ENCODE results near the gene NUDC.

The NUDC gene

DNA sequence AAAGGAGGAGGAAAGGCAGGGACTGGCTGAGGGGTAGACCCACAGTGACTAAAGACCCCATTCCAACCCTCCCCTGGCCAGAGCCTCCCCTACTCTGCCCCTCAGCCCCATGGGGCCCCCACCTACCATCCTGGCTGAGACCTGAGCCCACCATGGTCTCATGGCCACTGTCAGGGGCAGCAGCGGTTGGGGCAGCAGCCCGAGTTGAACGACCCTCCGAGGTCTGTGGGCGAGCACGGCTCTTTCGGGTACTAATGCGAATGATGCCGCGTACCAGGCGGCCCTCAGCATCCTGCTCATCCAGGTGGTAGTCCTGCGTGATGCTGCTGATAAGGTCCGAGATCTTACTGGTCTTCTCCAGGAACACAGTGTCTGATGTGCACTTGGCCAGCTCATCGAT lies 29.7 kb downstream of the NUDC start:
- DNase-seq: no peak

DNA sequence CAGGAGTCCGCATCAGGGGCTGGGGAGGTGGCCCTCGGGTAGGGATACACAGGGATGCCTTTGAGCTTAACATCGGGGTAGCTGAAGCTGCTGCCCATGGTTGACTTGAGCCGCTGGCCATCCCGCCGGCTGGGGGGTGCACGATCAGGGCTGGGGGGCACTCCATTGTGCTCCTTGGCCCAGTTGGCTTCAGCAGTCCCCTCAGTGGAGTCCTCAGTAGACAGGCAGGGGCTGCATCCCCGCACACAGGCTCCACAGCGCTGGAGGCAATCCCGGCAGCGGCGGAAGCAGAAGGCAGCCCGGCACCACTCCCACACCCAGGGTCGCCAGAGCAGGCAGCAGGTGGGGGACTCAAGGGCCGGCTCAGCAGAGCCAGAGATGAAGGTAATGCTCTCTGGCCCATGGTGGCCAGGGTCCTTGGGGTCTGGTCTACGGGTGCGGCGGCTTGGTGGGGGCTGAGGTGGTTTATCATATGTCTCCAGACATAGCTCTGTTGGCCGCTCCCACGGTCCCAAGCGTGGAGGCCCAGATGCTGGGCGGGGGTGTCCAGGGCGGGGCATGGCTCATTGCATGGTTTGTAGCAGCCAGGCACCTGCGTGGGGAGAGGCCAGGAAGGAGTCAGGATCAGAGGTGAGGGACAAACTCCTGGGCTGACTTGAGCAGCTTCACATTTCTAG lies 30.4 kb downstream of the NUDC start:
- DNase-seq: no peak

DNA sequence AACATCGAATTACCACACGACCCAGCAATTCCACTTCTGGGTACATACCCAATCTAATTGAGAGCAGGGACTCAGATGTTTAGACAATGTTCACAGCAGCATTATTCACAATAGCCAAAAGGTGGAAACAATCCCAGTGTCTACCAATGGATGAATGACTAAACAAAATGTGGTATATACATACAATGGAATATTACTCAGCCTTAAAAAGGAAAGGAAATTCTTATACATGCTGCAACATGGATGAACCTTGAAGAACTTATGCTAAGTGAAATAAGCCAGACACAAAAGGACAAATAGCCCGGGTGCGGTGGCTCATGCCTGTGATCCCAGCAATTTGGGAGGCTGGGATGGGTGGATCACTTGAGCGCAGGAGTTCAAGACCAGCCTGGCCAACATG lies 31.8 kb downstream of the NUDC start:
- DNase-seq: no peak

GRCh38 chr1:26956321-26956720 lies 34.8 kb downstream of the NUDC start:
- no peak for DNase-seq

DNA sequence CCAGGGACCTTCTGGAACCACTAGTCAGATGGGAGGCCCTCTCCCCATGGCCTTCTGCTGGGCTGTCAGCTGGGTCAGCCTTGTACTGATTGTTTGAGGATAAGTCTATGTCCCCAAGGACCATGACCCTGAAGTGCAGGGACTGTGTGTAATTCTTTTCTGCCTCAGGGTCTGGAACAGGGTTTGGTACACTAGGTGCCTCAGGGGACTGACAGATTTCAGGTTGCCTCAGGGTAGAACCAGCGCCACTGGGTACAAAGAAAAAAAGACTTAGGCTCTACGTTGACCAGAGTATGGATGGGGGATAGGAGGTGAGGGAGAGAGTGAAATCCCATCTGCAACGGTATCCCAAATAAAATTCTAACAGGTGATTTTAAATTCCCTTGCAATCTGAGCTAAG lies 35.8 kb downstream of the NUDC start:
- DNase-seq: no peak

DNA sequence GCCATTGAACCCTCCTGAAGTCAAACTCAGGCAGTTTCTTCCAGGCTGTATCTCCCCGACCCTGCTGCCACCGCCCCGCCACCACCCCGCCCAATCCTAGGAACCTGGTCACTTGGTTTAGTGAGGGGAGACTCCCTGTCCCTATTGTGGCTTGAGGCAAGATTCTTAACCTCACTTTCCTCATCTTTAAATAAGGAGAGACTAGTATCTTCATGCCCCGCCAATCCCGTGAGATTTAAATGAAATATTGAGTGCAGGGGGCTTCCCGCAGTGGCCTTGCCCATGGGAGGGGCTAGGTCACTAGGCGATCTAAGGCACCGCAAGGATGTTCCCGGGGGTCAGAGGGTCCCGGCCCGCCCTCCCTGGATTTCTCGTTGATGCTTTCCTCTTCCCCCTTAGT lies 37.7 kb downstream of the NUDC start:
- DNase-seq: no peak

DNA sequence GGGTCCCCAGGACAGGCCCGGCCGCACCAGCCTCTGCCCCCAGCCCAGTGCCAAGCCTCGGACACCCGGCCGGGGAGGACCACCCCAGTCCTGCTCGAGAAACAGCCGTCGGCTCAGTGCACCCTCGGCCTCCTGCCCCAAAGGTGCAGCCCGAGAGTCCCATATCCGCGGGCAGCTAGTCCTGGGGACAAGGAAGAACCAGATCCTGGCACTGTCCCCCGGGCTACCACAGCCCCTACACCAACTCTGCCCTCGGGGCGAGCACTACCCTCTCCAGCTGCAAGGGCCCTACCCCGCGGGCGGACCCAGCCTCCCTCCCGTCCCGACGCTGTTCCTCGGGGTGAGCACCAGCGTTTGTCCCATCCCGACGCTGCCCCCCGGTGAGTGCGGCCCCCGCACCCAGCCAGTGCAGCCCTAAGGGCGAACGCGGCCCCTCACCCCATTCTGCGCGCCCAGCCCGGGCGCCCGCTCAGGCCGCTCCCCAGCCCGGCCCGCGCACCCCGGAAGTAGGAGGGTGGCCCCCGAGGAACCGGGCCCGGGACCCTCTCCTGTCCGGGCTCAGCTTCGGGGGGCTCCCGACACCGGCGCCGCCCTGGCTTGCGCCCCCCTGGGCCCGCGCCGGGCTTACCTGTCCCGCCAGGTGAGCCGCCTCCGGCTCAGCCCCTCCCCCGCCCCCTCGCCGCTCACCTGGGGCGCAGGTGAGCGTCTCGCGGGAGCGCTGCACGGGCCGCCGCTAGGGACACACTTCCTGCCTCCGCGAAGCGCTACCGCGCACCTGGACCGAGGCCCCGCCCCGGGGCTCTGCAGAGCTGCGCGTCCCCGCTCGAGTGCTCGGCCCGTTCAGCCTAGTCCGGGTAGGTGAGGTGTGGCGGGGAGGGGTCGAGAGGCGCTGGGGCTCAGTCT lies 38.4 kb downstream of the NUDC start, which contains the start of gene KDF1:
Gene KDF1, minus strand, starts transcription at position 747 of the 903 bp plus-strand sequence. CDS start 8,088 bp downstream, outside the sequence.
- no peak for DNase-seq

DNA sequence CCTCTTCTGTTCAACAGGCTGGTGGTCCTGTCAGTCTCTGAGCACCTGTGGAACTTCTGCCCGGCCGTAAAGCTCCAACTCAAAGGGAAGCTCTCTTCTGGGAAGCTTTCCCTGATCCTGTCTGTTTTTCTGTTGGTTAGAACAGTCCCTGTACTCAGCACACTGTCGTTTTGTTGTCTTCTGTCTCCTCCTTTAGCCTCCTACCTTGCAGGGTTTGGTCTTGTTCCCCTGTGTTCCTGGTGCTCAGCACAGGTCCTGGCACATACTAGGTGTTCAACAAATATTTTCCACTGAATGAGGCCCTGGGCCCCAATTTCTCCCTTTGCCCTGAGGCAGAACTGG lies 39.1 kb downstream of the NUDC start:
- no peak for DNase-seq

- DNase-seq: no peak
Measured at GRCh38 chr1:26961826-26962225, 40.3 kb downstream of the NUDC start.

- DNase-seq: no peak
Measured at GRCh38 chr1:26965213-26965612, 43.7 kb downstream of the NUDC start.

DNA sequence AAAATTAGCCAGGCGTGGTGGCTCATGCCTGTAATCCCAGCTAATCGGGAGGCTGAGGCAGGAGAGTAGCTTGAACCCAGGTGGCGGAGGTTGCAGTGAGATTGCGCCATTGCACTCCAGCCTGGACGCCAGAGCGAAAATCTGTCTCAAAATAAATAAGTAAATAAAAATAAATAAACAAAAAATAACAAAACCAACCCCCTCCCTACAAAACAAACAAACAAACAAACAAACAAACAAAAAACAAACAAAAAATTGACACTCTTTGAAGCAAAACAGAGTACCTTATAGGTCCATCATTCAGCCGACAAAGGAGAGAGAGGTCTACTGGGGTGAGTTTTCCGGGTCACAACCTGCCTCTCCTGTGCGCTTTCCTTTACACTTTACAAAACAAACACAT lies 44.1 kb downstream of the NUDC start:
- no peak for DNase-seq

DNA sequence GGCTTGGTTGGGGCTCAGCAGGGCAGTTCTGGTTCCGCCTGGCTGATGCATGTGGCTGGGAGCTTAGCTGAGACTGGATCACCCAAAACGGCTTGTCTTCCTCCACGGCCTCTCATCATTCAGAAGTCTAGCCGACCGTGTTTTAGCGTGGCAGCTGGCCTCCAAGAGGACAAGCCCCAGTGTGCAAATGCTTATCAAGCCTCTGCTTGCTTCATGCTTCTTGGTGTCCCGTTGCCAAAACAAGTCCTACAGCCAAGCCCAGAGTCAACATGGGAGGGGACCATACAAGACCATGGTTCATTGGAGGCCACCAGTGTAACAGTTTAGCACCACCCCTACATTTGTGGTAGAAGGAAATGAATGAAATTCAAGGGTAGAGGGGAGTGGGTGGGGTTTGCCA lies 49.3 kb downstream of the NUDC start:
- DNase-seq: no peak

DNA sequence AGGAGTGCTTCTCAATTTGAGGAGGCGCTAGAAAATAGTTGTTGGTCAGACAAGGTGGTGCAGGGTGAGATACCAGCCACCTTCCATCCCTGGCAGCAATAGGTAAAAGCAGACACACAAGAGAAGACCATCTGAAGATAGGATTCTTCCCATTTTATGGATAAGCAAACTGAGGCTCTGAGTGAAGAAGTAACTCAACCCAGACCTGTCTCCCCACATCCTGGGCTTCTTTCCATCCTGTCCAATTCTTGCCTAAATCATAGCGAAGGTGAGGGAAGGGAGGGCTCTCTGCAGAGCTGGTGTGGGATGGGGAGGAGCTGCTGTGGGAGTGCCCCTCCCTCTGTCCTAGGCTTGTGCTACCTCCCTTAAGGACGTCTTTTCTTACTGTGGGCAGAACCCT lies 50.0 kb downstream of the NUDC start:
- no peak for DNase-seq

- DNase-seq: no peak
Measured at GRCh38 chr1:26972390-26972789, 50.8 kb downstream of the NUDC start.

GRCh38 chr1:26972821-26973220 lies 51.3 kb downstream of the NUDC start:
- no peak for DNase-seq

- no peak for DNase-seq
Measured at GRCh38 chr1:26976621-26977510, 55.3 kb downstream of the NUDC start.

GRCh38 chr1:26978901-26979300 lies 57.4 kb downstream of the NUDC start:
- no peak for DNase-seq

- DNase-seq: no peak
Measured at GRCh38 chr1:26981146-26981846, 59.8 kb downstream of the NUDC start.

DNA sequence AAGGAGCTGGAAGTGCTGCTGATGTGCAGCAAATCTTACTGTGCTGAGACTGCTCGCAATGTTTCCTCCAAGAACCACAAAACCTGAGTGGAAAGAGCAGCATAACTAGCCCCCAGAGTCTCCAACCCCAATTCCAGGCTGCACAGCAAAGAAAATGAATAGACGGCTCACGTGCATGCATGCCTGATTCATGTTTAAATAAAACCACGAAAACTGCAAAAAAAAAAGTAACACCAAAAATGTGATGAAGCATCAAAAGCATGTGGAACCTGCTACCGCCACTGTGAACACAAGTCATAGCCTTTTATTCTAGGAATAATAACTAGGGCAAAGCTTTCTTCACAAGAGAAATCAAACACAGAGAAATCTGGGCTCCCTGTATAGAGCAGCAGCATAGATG lies 62.3 kb downstream of the NUDC start:
- DNase-seq: no peak

- DNase-seq: no peak
Measured at GRCh38 chr1:26984291-26984690, 62.7 kb downstream of the NUDC start.

DNA sequence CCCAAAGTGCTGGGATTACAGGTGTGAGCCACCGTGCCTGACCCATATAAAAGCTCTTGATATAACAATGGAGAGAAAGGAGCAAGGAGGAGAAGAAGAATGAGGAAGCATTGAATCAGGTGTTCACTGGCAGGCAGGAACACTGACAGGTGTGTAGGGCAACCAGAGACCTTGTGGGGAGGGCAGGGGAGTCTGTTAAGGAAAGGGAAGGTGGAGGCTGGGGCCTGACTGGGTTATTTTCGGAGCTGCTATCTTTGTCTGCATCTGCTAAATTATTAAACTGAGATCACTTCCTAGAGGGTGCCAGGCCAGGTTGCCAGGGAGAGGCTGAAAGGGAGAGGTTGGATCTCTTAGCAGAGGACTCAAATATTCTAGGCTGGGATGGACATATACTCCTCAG lies 65.1 kb downstream of the NUDC start:
- no peak for DNase-seq
